PC-9 (cell line): ENCODE data around the gene PERP.

ENCODE experiments used
- CTCF ChIP-seq: fragments of 200-600 bp; sonication (generic); conservative IDR thresholded peaks from 2 replicates; pipeline ENCODE4 v1.6.1; 2017; ENCODE audit warnings: mixed run types, antibody characterized with exemption, mild to moderate bottlenecking, moderate library complexity
- EZH2 ChIP-seq: fragments of 200-600 bp; sonication (generic); IDR thresholded peaks from 2 replicates; pipeline ENCODE4 v1.8.0; 2017; ENCODE audit warnings: antibody characterized with exemption, low read depth

DNA sequence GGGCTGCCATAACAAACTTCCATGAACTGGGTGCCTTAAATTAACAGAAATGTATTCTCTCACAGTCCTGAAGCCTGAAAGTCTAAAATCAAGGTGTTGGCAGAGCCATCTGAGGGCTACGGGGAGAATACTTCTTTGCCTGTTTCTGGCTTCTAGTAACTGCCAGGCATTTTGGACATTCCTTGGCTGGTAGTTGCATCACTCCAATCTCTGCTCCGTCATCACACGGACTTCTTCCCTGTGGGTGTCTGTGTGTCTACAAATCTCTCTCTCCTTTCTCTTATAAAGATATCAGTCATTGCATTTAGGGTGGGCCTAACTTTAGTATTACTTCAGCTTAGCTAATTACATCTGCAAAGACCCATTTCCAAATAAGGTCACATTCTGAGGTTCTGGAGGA, 20.9 kb upstream of the PERP start:
- TF ChIP-seq CTCF (no peak), EZH2 (no peak)
